GM10266 (cell line): ENCODE results near the gene BPIFB2.

ENCODE experiments used
- DNase-seq: peaks from one replicate; pipeline ENCODE4 v3.0.0; 2012; ENCODE audit errors: extremely low spot score
- CTCF ChIP-seq: IDR thresholded peaks from 2 replicates; pipeline ENCODE4 v1.5.1; 2012; ENCODE audit warnings: mild to moderate bottlenecking, low read depth; ENCODE audit not compliant: control insufficient read depth, insufficient read depth; ENCODE audit errors: missing control alignments

The BPIFB2 gene

GRCh38 chr20:33064572-33065287 lies 57.2 kb downstream of the BPIFB2 start:
- TF ChIP-seq CTCF = no peak
- no peak for DNase-seq

- no peak for TF ChIP-seq CTCF
- DNase-seq = no peak
Measured at GRCh38 chr20:33065785-33066184, 58.3 kb downstream of the BPIFB2 start.

GRCh38 chr20:33067806-33068205 lies 60.3 kb downstream of the BPIFB2 start:
- TF ChIP-seq CTCF = no peak
- no peak for DNase-seq

GRCh38 chr20:33068251-33068939 lies 60.9 kb downstream of the BPIFB2 start:
- no peak for DNase-seq
- TF ChIP-seq CTCF = no peak

- no peak for DNase-seq
- TF ChIP-seq CTCF = no peak
Measured at GRCh38 chr20:33069673-33070072, 62.2 kb downstream of the BPIFB2 start.

- no peak for DNase-seq
- TF ChIP-seq CTCF = no peak
Measured at GRCh38 chr20:33070111-33071053, 62.9 kb downstream of the BPIFB2 start.
